Sigmoid colon (tissue), 7 donors: Measurements from ENCODE around the gene SSC5D. TPM values are rescaled to one million over a fixed set of nuclear protein-coding genes. Genes with fewer than 3 reads are reported as not detected.
A peak's percentile ranks its signal among the peaks of the same experiment; 100 is the strongest.

Experiments
- DNase-seq: peaks from one replicate; pipeline ENCODE4 v3.0.0-alpha.2; 2019
- H3K27ac ChIP-seq, 4 donors: fragments of 200-600 bp; sonication (generic); one replicate each; pipeline ENCODE4 v1.5.1; 2016 to 2019; ENCODE audit warnings: mild to moderate bottlenecking in 1 of 4
- H3K27me3 ChIP-seq, 3 donors: fragments of 200-600 bp; sonication (generic); one replicate each; pipeline ENCODE4 v1.5.1; 2019; ENCODE audit warnings: mild to moderate bottlenecking in 1 of 3
- H3K36me3 ChIP-seq, 4 donors: fragments of 200-600 bp; sonication (generic); one replicate each; pipeline ENCODE4 v1.5.1; 2016 to 2019
- H3K4me1 ChIP-seq, 4 donors: fragments of 200-600 bp; sonication (generic); one replicate each; pipeline ENCODE4 v1.5.1; 2017 to 2019
- H3K4me3 ChIP-seq, 4 donors: fragments of 200-600 bp; sonication (generic); one replicate each; pipeline ENCODE4 v1.5.1; 2017 to 2019; ENCODE audit warnings: mild to moderate bottlenecking in 2 of 4, moderate library complexity in 1 of 4
- H3K9me3 ChIP-seq, 4 donors: fragments of 200-600 bp in 3 of 4; sonication (generic) in 3 of 4; one replicate each; pipeline versions ENCODE4 v1.5.1 to v1.6.1; 2013 to 2019
- CTCF ChIP-seq, 4 experiments: fragments of 450-650 bp in 3 of 4; fragments of 200-600 bp in 1 of 4; IDR thresholded peaks; one replicate each; pipeline ENCODE4 v1.5.1; 2016 to 2019; ENCODE audit warnings: antibody characterized with exemption in 4 of 4, mild to moderate bottlenecking in 3 of 4, moderate library complexity in 2 of 4
- EP300 ChIP-seq, 4 donors: sonication (generic); formaldehyde crosslinking; IDR thresholded peaks; one replicate each; pipeline ENCODE4 v1.6.1; 2017; ENCODE audit warnings: antibody characterized with exemption in 4 of 4
- POLR2A ChIP-seq, 2 donors: fragments of 450-650 bp; IDR thresholded peaks; one replicate each; pipeline ENCODE4 v1.6.1; 2016; ENCODE audit warnings: antibody characterized with exemption in 2 of 2, mild to moderate bottlenecking in 2 of 2, moderate library complexity in 2 of 2
- POLR2AphosphoS5 ChIP-seq, 4 donors: sonication (generic); formaldehyde crosslinking; IDR thresholded peaks; one replicate each; pipeline ENCODE4 v1.6.1; 2017; ENCODE audit warnings: antibody characterized with exemption in 4 of 4
- WGBS, 2 donors: extraction: QIAGEN DNeasy Blood & Tissue Kit; methylation state at CpG; one replicate each; pipeline ENCODE4 v1.1.7; 2013; 5-methylcytosine and 5-hydroxymethylcytosine counted together
- intact Hi-C: fragments of 100-400 bp; cut with DNase I; formaldehyde crosslinking; loops from one replicate; pipeline ENCODE4 v1.15.1; 2023
- polyA plus RNA-seq, 3 donors: library from polyadenylated mRNA; stranded (reverse); fragments of 200-250 nt; gene quantifications; one replicate each; pipeline ENCODE4 v1.2.3, GENCODE V29; 2013
- total RNA-seq, 4 donors: library from RNA; depleted of rRNA; stranded (reverse); fragments of >200 nt; gene quantifications; one replicate each; pipeline ENCODE4 v1.1.0, GENCODE V29; 2016
- donor health status: healthy with polysubstance abuse.
- donor health status: Bipolar disorder and iron deficiency.
- donor health status: healthy.

The SSC5D gene
- total and polyA plus RNA-seq, 7 donors: 1.2 to 66.7 (median 14.4) TPM; not detected in 1

GRCh38 chr19:55486043-55486970 lies 1.9 kb upstream of the SSC5D start:
- intact Hi-C loops: no loop called here
- H3K4me1 ChIP-seq: peaks cover 0 to 74% (median 73%) of the 10 kb centered on the region in 4 donors
- H3K4me3 ChIP-seq: peak overlapping the region in 3 of 4 donors; percentile 7 to 30 (median 14)

GRCh38 chr19:55486971-55487923 lies 989 bp upstream of the SSC5D start:
- 34 to 54% methylated on average over 27 of the region's 27 CpGs for WGBS, 2 donors
- no peak for TF ChIP-seq POLR2A (IDR thresholded peaks at IDR 0.05)
- peak in 3 of 4 donors; percentile 70 to 85 (median 73) for TF ChIP-seq POLR2AphosphoS5 (IDR thresholded peaks at IDR 0.05)
- TF ChIP-seq CTCF (IDR thresholded peaks at IDR 0.05): no peak
- no peak for TF ChIP-seq EP300 (IDR thresholded peaks at IDR 0.05)
- intact Hi-C loops: no loop called here
- H3K4me3 ChIP-seq: peak overlapping the region in 3 of 4 donors; percentile 40 to 48 (median 43)
- H3K27ac ChIP-seq: peak overlapping the region; percentile 94 to 99 (median 96)
- H3K4me1 ChIP-seq: peaks cover 0 to 84% (median 82%) of the 10 kb centered on the region in 4 donors
- H3K9me3 ChIP-seq: no peaks in the 10 kb centered on the region
- DNase-seq: peak; percentile 93
- H3K27me3 ChIP-seq: no peaks in the 10 kb centered on the region
- peaks cover 0 to 15% (median 11%) of the 10 kb centered on the region in 4 donors for H3K36me3 ChIP-seq

More at GRCh38 chr19:55486043-55486970, 1.9 kb upstream of the SSC5D start:
- Histone ChIP-seq H3K36me3 (peaks cover 0 to 22% (median 14%) of the 10 kb centered on the region in 4 donors), H3K27me3 (no peaks in the 10 kb centered on the region), H3K9me3 (no peaks in the 10 kb centered on the region), H3K27ac (peak overlapping the region; percentile 94 to 99 (median 96))
- 71 to 84% methylated on average over 53 of the region's 53 CpGs for WGBS, 2 donors
- peak; percentile 82 for DNase-seq
- TF ChIP-seq POLR2A (IDR thresholded peaks at IDR 0.05): no peak
- TF ChIP-seq POLR2AphosphoS5 (IDR thresholded peaks at IDR 0.05): peak in 2 of 4 donors; percentile 26 to 33
- no peak for TF ChIP-seq EP300 (IDR thresholded peaks at IDR 0.05)
- peak in 3 of 4 experiments; percentile 13 to 37 (median 35) for TF ChIP-seq CTCF (IDR thresholded peaks at IDR 0.05)

GRCh38 chr19:55488986-55489710 lies 912 bp downstream of the SSC5D start:
- H3K4me1 ChIP-seq: peaks cover 0 to 97% (median 95%) of the 10 kb centered on the region in 4 donors
- no peaks in the 10 kb centered on the region for H3K9me3 ChIP-seq
- WGBS, 2 donors: 59 to 64% methylated on average over 36 of the region's 36 CpGs
- no peaks in the 10 kb centered on the region for H3K36me3 ChIP-seq
- TF ChIP-seq POLR2A (IDR thresholded peaks at IDR 0.05): peak in 1 of 2 donors; percentile 13
- no peak for TF ChIP-seq CTCF (IDR thresholded peaks at IDR 0.05)
- peak in 1 of 4 donors; percentile 42 for TF ChIP-seq POLR2AphosphoS5 (IDR thresholded peaks at IDR 0.05)
- DNase-seq: peak; percentile 86
- H3K27ac ChIP-seq: peak overlapping the region; percentile 94 to 99 (median 96)
- H3K4me3 ChIP-seq: peak overlapping the region in 3 of 4 donors; percentile 40 to 48 (median 43)
- H3K27me3 ChIP-seq: no peaks in the 10 kb centered on the region
- intact Hi-C loops: no loop called here
